OCI-LY7 (cell line): ENCODE data around the gene ABHD17A. TPM values are rescaled to one million over a fixed set of nuclear protein-coding genes. Genes with fewer than 3 reads are reported as not detected.
A peak's percentile ranks its signal among the peaks of the same experiment; 100 is the strongest.

Experiments used
- BruUV-seq: library from RNA; stranded (reverse); fragments of 400-500 nt; replicated peaks from 2 replicates; lab custom pipeline; 2021; lab: Mats Ljungman, UMichigan
- CTCF ChIA-PET: fragments of 300-600 bp; sonication (Branson Sonifier 250); formaldehyde crosslinking; loops from one replicate; lab custom pipeline; 2022; ENCODE audit warnings: antibody characterized with exemption; ENCODE audit not compliant: unreplicated experiment; lab: Charles Lee
- POLR2A ChIA-PET: fragments of 300-600 bp; sonication (Branson Sonifier 250); formaldehyde crosslinking; loops from one replicate; lab custom pipeline; 2022; ENCODE audit warnings: antibody characterized with exemption; lab: Charles Lee
- DNase-seq: peaks from one replicate; pipeline ENCODE4 v3.0.0-alpha.2; 2015; ENCODE audit warnings: low spot score
- H2AFZ ChIP-seq: fragments of 200-600 bp; sonication (generic), shearing (Covaris generic); 2 replicates; pipeline ENCODE4 v1.6.1; 2014; ENCODE audit warnings: mild to moderate bottlenecking, antibody characterized with exemption, low read length, moderate library complexity
- H3K27ac ChIP-seq: fragments of 200-600 bp; sonication (generic); 2 replicates; pipeline ENCODE4 v1.5.1; 2014; ENCODE audit warnings: mixed run types, low read depth, mild to moderate bottlenecking, moderate library complexity, low read length, inconsistent platforms; ENCODE audit not compliant: poor library complexity, severe bottlenecking
- H3K36me3 ChIP-seq: fragments of 200-600 bp; sonication (generic); 2 replicates; pipeline ENCODE4 v1.6.1; 2014; ENCODE audit warnings: mild to moderate bottlenecking, antibody characterized with exemption, low read length, moderate library complexity, mixed read lengths; ENCODE audit not compliant: insufficient read depth
- H3K4me1 ChIP-seq: fragments of 200-600 bp; sonication (generic); 2 replicates; pipeline ENCODE4 v1.5.1; 2014; ENCODE audit warnings: mild to moderate bottlenecking, low read length; ENCODE audit not compliant: insufficient read depth, poor library complexity, severe bottlenecking
- H3K4me2 ChIP-seq: fragments of 200-600 bp; sonication (generic); 2 replicates; pipeline ENCODE4 v1.6.1; 2014; ENCODE audit warnings: mild to moderate bottlenecking, low read length
- H3K4me3 ChIP-seq: fragments of 200-600 bp; sonication (generic); 2 replicates; pipeline ENCODE4 v1.5.1; 2014; ENCODE audit warnings: mild to moderate bottlenecking, low read depth, low read length; ENCODE audit not compliant: poor library complexity, severe bottlenecking
- H3K79me2 ChIP-seq: fragments of 200-600 bp; sonication (generic); 2 replicates; pipeline ENCODE4 v1.6.1; 2016; ENCODE audit warnings: low read depth, mild to moderate bottlenecking, low read length, moderate library complexity, mixed read lengths; ENCODE audit not compliant: insufficient read depth
- H3K9me2 ChIP-seq: fragments of 200-600 bp; sonication (generic); 2 replicates; pipeline ENCODE4 v1.6.1; 2016; ENCODE audit warnings: mild to moderate bottlenecking, low read length, mixed read lengths; ENCODE audit not compliant: insufficient read depth
- H3K9me3 ChIP-seq: fragments of 200-600 bp; sonication (generic); 2 replicates; pipeline ENCODE4 v1.6.1; 2014; ENCODE audit warnings: mild to moderate bottlenecking, mixed run types, low read length, mixed read lengths
- H4K20me1 ChIP-seq: fragments of 200-600 bp; sonication (generic); 2 replicates; pipeline ENCODE4 v1.6.1; 2014; ENCODE audit warnings: mild to moderate bottlenecking, antibody characterized with exemption, low read length, moderate library complexity, mixed read lengths; ENCODE audit not compliant: insufficient read depth
- CTCF ChIP-seq: fragments of 200-600 bp; sonication (generic); conservative IDR thresholded peaks from 2 replicates; pipeline ENCODE4 v1.5.1; 2014; ENCODE audit warnings: mild to moderate bottlenecking, antibody characterized with exemption, low read length, moderate library complexity, mixed read lengths
- EZH2phosphoT487 ChIP-seq: fragments of 200-600 bp; sonication (generic); IDR thresholded peaks from 2 replicates; pipeline ENCODE4 v1.6.1; 2018; ENCODE audit warnings: low read depth, borderline replicate concordance, mild to moderate bottlenecking, mixed run types, antibody characterized with exemption, low read length, moderate library complexity, mixed read lengths
- intact Hi-C: fragments of 100-400 bp; cut with micrococcal nuclease; formaldehyde crosslinking; loops from one replicate; pipeline ENCODE4 v1.10.0; 2022; ENCODE audit not compliant: unreplicated experiment
- total RNA-seq, 2 experiments: library from RNA; depleted of rRNA in 1 of 2; stranded (reverse); fragments of >200 nt in 1 of 2; shearing (Covaris generic) in 1 of 2; gene quantifications; 2 replicates each; pipeline ENCODE4 v1.2.3, GENCODE V29; 2014 to 2022

The ABHD17A gene
- total RNA-seq, 2 experiments from 2014 or later = 71.3 to 130 TPM

GRCh38 chr19:1856698-1857603, 28.3 kb downstream of the ABHD17A start:
- no peaks in the 10 kb centered on the region for H3K9me2 ChIP-seq
- peaks cover 88% of the 10 kb centered on the region for H3K4me1 ChIP-seq
- CTCF ChIA-PET = no interaction called here
- H3K79me2 ChIP-seq = peaks cover 88% of the 10 kb centered on the region
- H2AFZ ChIP-seq = no peak overlapping the region
- POLR2A ChIA-PET = interaction anchor here (0.7 to 1.8 kb wide), 2 partner anchors 19 to 304 kb away, joined by 3 to 6 read pairs; no protein-coding TSS in a partner anchor
- peaks cover 26% of the 10 kb centered on the region for H4K20me1 ChIP-seq
- TF ChIP-seq EZH2phosphoT487 (no peak), CTCF (no peak)
- peak; percentile 82 for DNase-seq
- intact Hi-C loops = no loop called here
- BruUV-seq = no TSS peak
- no peaks in the 10 kb centered on the region for H3K9me3 ChIP-seq
- H3K36me3 ChIP-seq = peaks cover 21% of the 10 kb centered on the region
- H3K27ac ChIP-seq = peak overlapping the region; percentile 86
- peak overlapping the region; percentile 98 for H3K4me2 ChIP-seq
- peak overlapping the region; percentile 68 for H3K4me3 ChIP-seq

GRCh38 chr19:1856345-1856697, 29.0 kb downstream of the ABHD17A start:
- no peaks in the 10 kb centered on the region for H3K9me2 ChIP-seq
- peaks cover 17% of the 10 kb centered on the region for H3K36me3 ChIP-seq
- TF ChIP-seq EZH2phosphoT487 = no peak
- TF ChIP-seq CTCF = no peak
- peak; percentile 31 for DNase-seq
- peaks cover 20% of the 10 kb centered on the region for H4K20me1 ChIP-seq
- intact Hi-C loops = no loop called here
- H3K79me2 ChIP-seq = peaks cover 82% of the 10 kb centered on the region
- ChIA-PET CTCF (no interaction called here), POLR2A (interaction anchor here (1.8 kb wide), 1 partner anchor 20 kb away, joined by 6 read pairs; no protein-coding TSS in a partner anchor)
- H3K4me3 ChIP-seq = peak overlapping the region; percentile 68
- peak overlapping the region; percentile 86 for H3K27ac ChIP-seq
- no peak overlapping the region for H2AFZ ChIP-seq
- H3K9me3 ChIP-seq = no peaks in the 10 kb centered on the region
- peaks cover 84% of the 10 kb centered on the region for H3K4me1 ChIP-seq
- no TSS peak for BruUV-seq
- peak overlapping the region; percentile 98 for H3K4me2 ChIP-seq
